ENCODE data around the gene SRRM4.

DNA sequence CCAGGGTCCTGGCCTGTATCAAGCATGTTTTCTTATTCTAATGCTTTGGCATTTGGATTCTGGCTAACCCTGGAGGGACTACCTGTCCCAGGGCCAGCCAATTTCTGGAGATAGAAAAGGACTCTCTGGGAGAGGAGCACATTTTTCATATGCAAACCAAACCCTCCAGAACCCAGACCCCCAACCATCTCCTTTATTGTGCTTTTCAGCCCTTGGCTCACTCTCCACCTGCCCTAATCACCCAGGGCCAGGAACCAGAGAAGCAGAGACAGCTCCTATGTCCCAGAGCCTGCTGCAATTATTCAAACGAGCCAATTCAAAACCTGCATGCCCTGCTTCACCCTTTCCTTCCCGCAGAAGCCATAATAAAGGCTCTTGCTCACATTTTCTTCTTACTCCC lies 221.2 kb downstream of the SRRM4 start:
- TF ChIP-seq, protein P1, sequence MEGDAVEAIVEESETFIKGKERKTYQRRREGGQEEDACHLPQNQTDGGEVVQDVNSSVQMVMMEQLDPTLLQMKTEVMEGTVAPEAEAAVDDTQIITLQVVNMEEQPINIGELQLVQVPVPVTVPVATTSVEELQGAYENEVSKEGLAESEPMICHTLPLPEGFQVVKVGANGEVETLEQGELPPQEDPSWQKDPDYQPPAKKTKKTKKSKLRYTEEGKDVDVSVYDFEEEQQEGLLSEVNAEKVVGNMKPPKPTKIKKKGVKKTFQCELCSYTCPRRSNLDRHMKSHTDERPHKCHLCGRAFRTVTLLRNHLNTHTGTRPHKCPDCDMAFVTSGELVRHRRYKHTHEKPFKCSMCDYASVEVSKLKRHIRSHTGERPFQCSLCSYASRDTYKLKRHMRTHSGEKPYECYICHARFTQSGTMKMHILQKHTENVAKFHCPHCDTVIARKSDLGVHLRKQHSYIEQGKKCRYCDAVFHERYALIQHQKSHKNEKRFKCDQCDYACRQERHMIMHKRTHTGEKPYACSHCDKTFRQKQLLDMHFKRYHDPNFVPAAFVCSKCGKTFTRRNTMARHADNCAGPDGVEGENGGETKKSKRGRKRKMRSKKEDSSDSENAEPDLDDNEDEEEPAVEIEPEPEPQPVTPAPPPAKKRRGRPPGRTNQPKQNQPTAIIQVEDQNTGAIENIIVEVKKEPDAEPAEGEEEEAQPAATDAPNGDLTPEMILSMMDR (IDR thresholded peaks at IDR 0.05; ENCODE audit: insufficient read depth, low read length): no peak
- TF ChIP-seq GABPA (IDR thresholded peaks at IDR 0.05; ENCODE audit: low read depth): no peak

Data from HL-60 (cell line).